GM06990 (cell line): ENCODE measurements around the gene SLC9A9.

Experiments
- DNase-seq: peaks from one replicate; pipeline ENCODE4 v3.0.0-alpha.2; 2011; ENCODE audit not compliant: insufficient read length; ENCODE audit errors: extremely low read depth
- H3K27me3 ChIP-seq: replicated peaks from 2 replicates; pipeline ENCODE4 v1.6.0; 2011; ENCODE audit warnings: low read length; ENCODE audit not compliant: control insufficient read depth, insufficient read depth
- H3K36me3 ChIP-seq: 2 replicates; pipeline ENCODE4 v1.5.1; 2011; ENCODE audit warnings: low read length; ENCODE audit not compliant: control insufficient read depth, insufficient read depth
- H3K4me3 ChIP-seq: replicated peaks from 2 replicates; pipeline ENCODE4 v1.5.1; 2011; ENCODE audit warnings: low read depth, mild to moderate bottlenecking, control low read depth, low read length
- TF ChIP-seq, protein P1 (sequence below): IDR thresholded peaks from 2 replicates; pipeline ENCODE4 v1.5.1; 2011; ENCODE audit warnings: low read length, control low read depth, mild to moderate bottlenecking, inconsistent platforms; ENCODE audit not compliant: insufficient read depth, poor library complexity, severe bottlenecking

Gene SLC9A9

DNA sequence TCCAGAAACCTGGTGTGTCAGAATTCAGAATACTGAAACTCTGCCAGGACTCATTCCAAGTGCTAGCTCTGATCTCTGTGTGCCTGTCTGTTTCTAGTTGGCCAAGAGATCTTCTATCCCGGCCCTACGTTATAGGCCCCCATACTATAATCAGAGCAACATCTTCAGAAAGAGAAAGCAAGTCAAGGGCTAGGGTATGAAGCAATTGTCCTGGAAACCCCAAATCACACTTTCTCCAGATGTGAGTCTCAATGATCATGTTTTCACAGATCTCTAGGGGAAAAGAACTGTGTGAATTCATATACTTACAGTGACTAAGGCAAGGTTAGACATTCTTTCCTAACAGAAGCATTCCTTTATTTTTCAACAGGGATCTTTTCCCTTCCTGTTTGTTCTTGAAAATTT lies 309.7 kb downstream of the SLC9A9 start:
- Histone ChIP-seq H3K27me3 (no peaks in the 10 kb centered on the region), H3K4me3 (no peak overlapping the region), H3K36me3 (no peaks in the 10 kb centered on the region)
- TF ChIP-seq, protein P1, sequence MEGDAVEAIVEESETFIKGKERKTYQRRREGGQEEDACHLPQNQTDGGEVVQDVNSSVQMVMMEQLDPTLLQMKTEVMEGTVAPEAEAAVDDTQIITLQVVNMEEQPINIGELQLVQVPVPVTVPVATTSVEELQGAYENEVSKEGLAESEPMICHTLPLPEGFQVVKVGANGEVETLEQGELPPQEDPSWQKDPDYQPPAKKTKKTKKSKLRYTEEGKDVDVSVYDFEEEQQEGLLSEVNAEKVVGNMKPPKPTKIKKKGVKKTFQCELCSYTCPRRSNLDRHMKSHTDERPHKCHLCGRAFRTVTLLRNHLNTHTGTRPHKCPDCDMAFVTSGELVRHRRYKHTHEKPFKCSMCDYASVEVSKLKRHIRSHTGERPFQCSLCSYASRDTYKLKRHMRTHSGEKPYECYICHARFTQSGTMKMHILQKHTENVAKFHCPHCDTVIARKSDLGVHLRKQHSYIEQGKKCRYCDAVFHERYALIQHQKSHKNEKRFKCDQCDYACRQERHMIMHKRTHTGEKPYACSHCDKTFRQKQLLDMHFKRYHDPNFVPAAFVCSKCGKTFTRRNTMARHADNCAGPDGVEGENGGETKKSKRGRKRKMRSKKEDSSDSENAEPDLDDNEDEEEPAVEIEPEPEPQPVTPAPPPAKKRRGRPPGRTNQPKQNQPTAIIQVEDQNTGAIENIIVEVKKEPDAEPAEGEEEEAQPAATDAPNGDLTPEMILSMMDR, result no peak
- no peak for DNase-seq

DNA sequence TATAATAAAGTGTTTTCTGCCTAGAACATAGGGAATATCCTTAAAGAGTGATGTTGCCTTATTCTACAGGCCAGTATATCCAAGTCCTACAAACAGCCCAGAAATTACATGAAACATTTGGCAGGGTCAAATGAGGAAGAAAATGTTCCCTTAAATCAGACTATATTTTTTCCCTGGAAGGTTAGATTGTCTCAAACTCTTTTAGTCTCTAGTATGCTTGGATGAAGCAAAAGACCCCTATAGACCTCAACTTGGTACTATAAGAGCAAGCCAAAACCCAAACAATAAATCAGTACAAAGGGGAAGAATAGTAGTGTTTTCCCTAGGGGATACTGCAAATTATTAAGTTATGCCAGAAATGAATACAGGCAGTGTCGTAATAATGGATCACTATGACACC lies 310.2 kb downstream of the SLC9A9 start:
- TF ChIP-seq, protein P1, result no peak
- no peak overlapping the region for H3K4me3 ChIP-seq
- DNase-seq, result no peak
- H3K36me3 ChIP-seq, result no peaks in the 10 kb centered on the region
- H3K27me3 ChIP-seq, result no peaks in the 10 kb centered on the region

DNA sequence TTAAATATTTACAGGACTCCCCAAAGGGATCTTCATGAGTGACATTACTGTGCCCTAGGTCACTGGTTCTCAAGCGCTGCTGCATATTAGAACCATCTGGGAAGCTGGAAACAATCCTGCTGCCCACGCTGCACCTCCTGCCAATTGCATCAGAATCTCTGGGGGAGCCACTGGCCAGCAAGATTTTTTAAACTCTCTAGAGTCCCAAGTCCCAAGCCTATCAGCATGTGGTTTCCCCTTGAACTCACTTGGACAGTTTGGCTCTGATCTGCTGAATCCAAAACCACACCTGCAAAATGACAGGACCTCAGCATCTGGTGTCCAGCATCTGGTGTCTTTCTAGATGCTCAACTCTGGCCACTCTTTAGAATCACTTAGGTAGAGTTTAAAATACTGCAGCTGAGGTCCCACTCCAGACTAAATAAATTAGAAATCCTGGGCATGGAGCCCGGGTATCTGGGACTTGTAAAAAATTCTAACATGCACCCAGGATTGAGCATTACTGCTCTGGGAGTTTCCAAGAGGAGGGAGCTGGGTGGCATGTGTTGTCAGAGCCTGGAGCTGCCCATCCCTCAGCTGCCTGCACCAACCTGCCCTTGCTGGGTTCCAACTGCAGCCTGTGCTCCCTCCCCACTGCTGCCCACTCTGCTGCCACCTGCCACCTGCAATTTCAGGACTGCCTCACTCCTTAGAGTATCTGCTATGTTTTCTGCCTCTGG lies 311.3 kb downstream of the SLC9A9 start:
- TF ChIP-seq, protein P1, result no peak
- Histone ChIP-seq H3K4me3 (no peak overlapping the region), H3K36me3 (no peaks in the 10 kb centered on the region), H3K27me3 (no peaks in the 10 kb centered on the region)
- DNase-seq, result no peak

DNA sequence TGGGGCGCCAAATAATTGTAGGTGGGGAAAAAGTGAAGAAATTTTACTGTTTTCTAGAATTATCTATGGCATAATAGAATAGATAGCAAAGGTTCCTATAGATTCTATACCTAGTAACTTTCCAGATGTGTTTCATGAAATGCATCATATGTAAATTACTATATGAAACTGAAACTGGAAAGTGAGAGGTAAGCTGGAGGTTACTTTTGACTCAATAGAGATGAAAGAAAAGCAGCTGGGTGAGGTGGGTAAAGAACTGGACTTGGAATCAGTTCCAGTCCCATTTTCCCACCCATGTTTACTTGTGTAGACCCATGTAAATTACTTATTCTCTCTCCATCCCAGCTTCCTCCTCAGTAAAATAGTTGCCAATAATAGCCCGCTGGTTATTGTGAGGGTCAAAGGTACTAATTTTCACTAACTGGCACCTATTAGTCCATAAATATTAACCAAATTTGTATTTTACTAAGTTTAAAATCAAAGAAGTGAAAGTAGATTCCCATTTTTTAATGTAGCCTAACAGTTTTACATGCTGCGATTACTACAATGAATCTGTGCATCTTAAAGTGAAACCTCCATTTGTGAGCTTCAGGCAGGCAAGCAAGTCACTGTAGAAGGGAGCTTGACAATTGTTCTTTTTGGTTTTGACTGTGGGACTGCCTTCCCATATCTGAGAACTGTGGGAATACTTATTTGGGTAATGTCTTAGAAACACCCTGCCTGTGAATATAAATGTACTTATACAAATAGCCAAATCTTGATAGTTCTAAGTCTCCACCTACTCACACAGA lies 312.1 kb downstream of the SLC9A9 start:
- Histone ChIP-seq H3K36me3 (no peaks in the 10 kb centered on the region), H3K27me3 (no peaks in the 10 kb centered on the region), H3K4me3 (no peak overlapping the region; the same call in 1 of the 2 replicates)
- DNase-seq, result peak; percentile 74
- TF ChIP-seq, protein P1, result no peak

DNA sequence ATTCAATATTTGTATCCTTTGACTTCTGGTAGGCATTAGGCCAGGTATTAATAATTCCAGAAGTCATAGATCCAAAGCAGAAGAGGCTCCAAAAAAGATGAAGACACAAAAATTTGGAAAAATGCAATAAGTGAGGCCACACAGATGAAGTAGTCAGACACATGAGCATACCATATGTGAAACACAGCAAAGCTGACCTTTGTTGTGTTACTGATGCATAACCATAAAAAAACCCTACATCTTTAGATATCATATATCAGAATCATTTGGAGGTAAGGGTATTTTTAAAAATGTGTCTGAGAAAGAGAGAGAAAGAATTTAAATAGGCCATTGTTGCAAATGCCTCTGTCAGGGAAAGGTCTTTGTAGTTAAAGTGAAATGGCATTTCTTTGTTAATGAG lies 314.9 kb downstream of the SLC9A9 start:
- no peaks in the 10 kb centered on the region for H3K36me3 ChIP-seq
- DNase-seq, result no peak
- TF ChIP-seq, protein P1, result no peak
- no peak overlapping the region for H3K4me3 ChIP-seq
- H3K27me3 ChIP-seq, result no peaks in the 10 kb centered on the region
